Body of pancreas (tissue), 4 donors: ENCODE data around the gene AGAP1.

Source experiments
- CTCF ChIP-seq, 7 experiments: fragments of 450-650 bp in 4 of 7; fragments of 200-600 bp in 3 of 7; sonication (generic) in 3 of 7; IDR thresholded peaks; one replicate each; pipeline ENCODE4 v1.5.1; 2016 to 2019; ENCODE audit warnings: antibody characterized with exemption in 7 of 7
- POLR2A ChIP-seq, 3 donors: fragments of 450-650 bp; IDR thresholded peaks; one replicate each; pipeline ENCODE4 v1.6.1; 2016; ENCODE audit warnings: antibody characterized with exemption in 3 of 3, mild to moderate bottlenecking in 2 of 3

GRCh38 chr2:235536711-235537110, 42.9 kb downstream of the AGAP1 start:
- TF ChIP-seq CTCF (IDR thresholded peaks at IDR 0.05): no peak
- TF ChIP-seq POLR2A (IDR thresholded peaks at IDR 0.05): no peak
